Activated naive CD4-positive, alpha-beta T cell treated with anti-CD3 and anti-CD28 coated beads, Interleukin-2, amount 50 U/mL, for 16 hours (primary cell): ENCODE data around the gene UVRAG.

ENCODE experiments used
- DNase-seq: peaks from one replicate; pipeline ENCODE4 v3.0.0-alpha.2; 2020

Gene UVRAG

DNA sequence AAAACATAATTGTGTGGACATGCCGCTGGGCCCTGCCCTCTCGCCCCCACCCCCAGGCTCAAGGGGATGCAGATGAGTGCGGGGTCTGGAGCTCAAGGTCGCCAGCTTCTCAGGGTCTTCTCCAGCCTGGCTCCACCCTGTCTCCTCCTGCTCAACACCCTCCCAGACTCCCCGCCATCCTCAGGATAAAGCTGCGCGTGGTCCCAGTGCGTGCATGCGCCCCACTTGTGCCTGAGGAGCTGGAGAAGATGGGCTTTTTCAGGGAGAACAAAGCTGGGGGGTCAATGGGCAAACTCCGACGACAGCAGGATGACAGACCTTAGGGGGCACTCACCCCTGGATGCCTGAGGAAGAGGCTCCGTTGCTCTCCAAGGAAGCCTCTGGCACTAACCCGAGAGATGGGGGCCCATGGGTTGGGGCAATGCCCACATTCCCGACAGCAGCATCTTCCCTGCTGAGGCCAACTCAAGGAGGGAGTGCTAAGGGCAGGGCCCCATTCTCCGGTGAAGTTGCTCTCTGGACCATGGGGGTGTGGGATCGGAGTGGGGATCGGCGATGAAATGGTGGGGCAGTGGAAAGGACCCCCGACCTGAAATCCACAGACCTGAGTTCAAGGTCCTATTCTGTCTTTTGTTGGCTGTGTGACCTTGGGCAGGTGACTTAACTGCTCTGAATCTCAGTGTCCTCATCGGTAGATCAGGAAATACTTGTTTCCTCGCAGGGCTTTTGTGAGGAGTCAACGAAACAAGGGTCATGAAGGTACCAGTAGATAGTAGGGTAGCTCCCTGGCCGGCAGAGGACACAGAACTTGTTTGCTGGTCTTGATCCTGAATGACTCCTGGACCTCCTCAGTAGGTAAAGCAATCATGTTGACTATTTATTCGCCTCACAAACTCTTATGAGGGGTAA lies 343.6 kb downstream of the UVRAG start:
- no peak for DNase-seq

DNA sequence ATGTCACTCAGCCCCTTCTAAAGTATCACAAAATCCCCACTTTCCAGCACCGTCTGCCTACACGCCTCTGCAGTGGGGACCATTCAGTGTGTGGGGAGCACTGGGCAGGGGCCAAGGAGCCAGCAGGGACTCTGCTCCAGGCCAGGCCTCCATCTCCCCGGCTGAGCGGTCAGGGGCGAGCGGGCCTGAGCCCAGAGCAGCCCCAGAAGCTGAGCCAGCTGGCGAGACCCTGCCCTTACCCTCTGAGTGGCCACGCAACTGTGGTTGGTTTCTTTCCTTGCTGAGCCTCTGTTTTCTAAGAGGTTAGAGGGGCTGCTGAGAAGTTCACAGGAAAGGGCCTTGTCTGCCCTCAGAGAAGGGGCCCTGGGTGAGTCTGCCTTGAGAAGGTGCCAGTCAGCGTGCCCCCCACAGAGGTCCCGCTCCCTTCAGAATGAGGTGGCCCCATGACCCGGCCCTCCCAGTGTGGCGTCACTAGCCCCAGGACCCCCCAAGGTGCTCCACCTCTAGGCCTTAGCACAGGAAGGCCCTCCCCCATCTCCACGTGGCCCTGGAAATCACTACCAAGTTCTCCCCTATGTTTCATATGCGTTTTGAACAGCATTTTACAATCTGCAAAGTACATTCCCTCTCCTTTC lies 344.4 kb downstream of the UVRAG start:
- no peak for DNase-seq

DNA sequence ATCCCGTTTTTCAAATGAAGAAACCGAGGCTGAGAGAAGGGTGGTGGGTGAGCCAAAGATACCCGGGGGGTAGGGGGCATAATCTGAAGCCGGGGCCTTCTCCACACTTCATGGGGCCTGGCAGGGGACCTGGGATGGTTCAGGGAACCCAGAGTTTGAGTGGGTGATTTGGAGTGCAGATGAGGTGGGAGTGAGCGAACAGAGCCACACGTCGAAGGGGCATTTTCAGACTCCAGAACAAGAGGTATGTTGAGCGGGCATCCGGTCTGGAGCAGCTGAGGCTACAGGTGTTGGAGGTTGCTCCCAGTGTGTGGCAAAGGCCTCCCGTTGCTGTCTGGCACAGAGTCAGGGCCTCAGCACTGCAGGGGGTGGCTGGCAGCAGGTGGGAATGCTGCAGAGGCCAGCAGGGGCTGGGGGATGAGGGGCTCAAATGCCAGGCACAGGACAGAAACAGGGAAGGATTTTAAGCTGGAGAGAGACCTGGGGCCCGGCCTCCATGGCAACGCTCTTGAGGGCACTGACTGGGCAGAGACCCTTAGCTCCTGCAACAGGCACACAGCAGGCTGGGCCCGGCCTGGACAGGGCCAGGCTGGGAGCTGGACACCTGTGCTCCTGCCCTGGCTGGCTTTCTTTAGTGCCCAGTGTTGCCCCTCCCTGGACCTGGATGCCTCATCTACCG lies 345.1 kb downstream of the UVRAG start:
- no peak for DNase-seq

DNA sequence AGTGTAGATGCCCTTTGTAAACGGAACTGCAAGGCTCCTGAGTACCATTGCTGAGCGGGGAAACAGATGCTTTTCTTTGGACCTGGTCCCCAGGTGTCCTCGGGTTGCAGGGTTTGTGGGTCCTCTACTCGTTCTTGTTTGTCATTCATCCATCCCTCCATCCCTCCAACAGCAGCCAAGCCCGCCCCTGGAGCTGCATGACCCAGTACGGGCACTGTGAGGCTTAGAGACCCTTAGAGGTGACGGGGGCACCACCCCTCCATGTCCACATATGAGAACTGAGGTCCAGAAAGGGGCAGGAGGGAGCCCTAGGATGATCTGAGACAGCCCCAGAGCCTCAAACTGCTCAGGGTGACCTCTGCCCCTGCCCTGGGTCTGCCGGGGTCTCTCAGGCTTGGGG lies 345.8 kb downstream of the UVRAG start:
- no peak for DNase-seq

DNA sequence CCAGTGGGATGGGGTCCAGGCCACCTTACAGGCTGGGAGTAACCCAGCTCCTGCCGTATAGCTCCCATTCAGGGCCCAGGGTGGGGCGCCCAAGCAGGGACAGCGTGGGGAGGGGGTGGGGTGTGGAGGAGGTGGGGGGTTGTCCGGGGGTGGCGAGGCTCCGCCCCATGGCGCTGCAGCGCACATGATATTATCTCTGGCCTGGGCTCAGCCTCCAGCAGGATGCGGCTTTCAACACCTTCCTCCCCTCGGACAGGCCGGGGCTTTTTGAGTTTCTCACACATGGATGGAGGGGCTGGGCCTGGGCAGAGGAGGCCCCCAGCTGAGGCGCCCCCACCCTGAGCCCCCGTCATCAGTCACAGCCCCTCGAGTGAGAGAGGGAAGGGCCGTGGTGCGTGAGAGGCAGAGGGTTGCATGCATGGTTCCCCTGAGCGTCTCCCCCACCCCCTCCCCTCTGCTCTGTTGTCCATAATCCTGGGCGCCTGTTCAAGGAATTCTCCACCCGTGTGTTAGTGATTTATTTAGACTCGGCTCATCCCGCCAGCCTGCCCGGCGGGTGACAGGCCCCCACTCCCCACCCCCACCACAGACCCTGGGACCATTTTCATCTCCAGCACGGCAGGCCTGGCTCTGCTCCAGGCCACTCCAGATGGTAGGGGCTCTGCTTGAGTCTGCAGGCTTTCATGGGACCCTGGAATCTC lies 346.4 kb downstream of the UVRAG start:
- DNase-seq = no peak

DNA sequence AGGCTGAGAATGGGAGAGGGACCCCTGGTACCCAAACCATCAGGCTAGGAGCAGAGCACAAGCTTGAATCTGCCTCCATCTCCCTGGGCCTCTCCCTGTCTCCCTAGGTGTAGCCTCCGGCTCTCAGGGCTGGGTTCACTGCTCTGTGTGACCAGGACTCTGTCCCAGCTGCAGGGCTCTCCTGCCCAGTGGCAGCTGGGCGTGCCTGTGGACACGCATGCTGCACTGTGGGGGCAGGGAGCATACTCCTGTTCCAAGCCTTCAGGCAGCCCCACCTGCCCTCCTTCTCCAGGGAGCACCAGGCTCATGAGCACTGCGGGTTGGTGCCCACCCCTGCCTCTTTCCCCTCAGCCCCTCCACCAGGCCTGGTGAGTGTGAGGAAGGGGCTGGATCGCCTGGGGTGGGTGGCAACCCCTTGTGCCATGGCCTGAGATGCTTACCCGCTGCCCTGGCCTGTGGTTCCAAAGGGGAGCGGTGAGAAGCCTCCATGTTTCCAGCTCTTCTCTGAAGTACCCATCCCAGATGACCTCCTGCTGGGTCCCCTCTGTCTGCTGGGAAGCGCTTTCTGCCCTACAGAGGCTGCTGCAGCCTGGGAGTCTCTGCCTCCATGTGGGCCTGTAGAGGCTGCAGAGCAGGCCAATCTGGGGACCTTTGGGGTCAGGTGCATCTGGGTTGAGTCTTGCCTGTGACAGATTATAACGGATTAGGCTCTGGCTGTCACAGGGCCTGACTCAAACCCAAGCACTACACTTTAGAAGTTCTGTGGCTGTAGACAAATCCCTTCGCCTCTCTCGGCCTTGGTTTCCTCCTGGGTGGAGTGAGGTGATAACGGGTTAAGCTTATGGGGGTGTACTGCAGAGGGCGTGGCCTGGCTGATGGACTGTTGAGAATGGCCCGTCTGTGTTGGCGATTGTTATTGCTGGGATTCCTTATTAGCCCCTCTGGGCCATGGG lies 347.6 kb downstream of the UVRAG start:
- DNase-seq = no peak

DNA sequence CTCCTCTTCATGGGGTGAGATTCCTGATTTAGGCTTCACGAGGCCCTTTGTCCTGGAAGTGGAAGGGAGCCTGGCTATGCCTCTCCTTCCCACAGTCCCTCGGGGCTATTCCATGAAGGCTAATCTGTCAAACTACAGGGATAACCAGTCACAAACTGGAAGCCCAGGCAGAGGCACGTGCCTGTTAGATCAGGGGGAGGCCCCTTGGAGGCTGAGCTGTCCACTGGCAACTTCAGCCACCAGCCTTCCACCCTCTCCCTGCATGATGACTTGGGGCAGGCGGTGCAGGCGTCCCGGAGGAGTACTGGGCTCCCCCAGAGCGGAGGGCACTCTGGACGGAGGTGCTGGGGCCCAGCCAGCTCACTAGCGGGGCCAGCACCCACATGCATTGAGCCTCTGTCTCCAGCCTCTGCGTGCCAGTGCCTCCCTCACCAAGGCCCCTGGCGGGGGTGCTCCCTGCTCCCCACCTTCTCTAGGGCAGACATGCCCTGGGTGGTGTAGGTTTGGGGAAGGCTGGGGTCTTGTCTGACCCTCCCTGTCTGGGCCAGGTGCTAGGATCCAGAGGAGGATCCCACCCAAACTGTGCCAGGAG lies 348.4 kb downstream of the UVRAG start:
- no peak for DNase-seq

DNA sequence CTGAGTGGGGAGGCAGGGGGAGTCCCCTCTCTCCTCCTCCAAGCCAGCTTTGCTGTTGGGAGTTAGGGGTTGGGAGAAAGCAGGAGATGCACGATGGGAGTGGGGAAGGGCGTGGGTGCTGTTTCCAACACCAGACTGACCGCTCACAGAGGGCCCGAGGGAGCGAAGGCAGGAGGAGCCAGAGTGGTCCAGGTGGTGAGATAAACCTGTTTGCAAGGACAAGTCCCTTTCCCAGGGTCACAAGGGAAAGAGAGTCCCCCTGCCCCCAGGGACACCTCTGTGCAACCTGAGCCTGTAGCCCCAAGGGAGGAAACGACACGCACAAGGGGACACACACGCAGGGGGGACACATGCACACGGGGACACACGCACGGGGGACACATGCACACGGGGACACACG lies 349.1 kb downstream of the UVRAG start:
- no peak for DNase-seq

DNA sequence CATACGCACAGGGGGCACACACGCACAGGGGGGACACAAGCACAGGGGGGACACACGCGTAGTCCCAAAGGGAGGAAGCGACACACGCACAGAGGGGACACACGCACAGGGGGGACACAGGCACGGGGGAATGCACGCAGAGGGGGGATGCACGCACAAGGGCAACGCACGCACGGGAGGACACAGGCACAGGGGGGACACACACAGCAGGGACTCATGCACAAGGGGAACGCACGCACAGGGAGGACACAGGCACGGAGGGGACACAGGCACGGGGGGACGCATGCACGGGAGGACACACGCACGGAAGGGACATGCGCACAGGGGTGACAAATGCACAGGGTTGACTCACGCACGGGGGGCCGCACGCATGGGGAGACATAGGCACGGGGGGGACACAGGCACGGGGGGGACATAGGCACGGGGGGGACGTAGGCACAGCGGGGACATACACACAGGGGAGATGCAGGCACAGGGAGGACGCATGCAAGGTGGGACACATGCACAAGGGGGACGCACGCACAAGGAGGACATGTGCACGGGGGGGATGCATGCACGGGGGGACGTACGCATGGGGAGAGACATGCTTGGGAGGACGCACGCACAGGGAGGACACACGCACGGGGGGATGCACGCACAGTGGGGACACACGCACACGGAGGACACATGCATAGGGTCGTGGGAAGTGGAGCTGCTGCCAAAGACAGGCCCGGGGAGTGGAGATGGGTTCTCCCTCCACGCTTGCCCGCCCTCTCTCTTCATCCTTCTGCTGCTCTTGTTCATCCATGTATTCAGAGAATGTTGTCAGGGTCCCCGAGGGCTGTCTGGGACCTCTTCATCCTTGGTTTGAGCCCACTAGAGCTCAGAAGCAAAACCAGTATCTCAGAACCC lies 350.1 kb downstream of the UVRAG start:
- DNase-seq = no peak

DNA sequence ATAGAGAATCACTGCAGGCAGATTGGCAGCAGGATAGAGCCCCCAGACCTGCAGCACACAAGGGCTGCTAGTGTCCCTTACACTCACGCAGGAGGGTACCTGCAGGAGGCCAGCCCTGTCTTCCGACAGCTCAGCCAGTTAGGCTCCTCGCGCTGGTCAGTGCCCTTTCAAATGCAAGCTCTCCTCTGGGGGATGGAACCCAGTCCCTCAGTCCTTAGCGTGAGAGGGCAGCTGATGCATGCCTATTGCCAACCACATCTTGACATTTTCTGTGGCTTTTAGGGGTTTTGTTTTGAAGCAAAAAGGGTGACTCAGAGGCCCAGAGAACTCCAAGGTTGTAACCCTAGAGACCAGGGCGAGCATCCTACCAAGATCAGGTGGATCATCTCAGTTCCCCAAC lies 351.3 kb downstream of the UVRAG start:
- DNase-seq = no peak

DNA sequence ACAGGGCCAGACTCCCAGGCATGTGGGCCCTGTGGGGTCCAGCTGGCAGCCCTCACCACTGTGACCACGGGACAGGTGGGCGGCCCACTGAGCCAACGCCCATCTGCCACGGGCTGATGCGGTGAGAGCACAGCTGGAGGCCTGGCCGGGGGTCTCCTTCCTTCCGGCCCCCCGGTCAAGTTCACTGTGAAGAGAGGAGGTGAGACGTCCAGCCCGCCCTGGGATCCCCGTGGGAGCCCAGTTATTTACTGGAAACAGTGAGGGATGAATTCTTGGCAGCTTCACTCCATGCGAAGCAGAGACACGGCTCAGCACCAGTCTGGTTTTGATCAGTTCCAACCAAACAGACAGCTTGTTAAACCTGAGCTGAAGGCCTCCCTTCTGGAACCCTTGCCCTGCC lies 352.6 kb downstream of the UVRAG start:
- DNase-seq = no peak

DNA sequence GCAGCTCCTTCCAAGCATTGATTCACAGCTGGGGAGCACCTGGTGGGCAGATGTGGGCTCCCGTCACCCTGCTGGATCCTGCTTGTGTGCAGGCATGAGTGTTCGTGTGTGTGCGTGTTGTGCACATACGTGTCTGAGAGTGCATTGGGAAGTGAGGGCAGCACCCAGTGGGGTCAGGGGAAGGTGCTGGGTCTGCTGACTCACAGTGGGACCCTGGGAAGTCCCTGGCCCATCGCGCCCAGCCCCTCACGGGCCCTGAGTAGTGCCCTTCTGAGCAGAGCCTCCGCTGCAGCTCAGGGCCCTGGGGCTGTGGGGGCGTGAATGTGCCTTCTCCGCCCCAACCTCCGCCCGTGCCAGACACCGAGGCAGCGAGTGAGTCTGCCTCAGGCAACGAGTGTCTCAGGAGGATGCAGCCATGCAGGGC lies 354.5 kb downstream of the UVRAG start:
- no peak for DNase-seq

DNA sequence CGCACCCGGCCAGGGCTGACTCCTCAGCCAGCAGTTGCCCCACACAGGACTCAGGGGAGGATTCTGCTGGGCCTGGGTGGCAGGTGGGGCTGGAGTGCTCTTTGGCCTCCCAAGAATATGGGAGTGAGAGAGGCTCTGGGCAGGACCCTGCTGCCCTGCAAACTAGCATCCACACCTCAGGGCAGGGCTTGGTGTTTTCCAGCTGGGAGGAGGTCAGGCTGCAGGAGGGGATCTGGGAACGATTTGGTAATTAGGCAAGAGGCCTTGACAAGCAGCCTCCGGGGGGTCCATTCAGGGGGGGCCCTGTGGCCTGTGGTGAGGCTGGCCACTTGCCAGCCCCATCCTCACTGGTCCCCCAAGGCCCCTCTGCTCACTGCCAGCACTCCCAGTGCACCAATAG lies 355.5 kb downstream of the UVRAG start:
- no peak for DNase-seq

DNA sequence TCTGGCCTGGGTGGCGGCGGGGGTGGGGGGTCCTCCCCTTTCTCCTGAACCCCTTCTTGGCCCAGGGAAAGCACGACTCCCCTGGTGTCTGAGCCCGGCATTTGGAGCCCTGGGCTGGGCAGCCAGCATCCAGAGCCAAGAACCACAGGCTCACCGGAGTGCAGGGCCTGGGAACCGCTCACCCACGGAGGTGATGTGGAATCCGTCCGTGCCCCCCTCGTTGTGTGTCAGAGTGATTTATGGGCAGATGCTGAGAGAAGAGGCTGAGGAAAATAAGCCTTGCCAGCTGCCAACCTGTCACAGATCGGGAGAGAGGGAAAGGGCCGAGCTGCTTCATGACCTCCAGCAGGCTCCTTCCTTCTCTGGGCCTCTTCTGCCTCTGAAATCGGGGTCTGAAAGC lies 357.6 kb downstream of the UVRAG start:
- no peak for DNase-seq

DNA sequence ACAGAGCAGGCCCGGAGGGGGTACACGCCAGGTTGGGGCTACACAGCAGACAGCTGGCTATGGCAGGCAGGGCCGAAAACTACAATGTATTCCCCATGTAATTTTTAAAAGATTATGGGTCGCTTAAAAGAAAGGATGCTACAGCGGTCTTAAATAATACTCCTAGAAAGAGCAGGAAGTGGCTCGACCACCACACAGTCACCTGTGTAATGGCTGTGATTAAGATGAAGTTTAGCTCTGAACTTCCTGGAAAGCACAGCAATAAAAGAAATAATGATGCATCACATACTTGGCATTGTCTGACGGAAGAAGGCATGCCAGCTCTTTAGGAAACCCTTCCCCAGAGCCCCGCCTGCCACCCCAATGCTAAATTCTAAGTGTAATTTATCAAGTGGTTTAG lies 358.7 kb downstream of the UVRAG start:
- DNase-seq = no peak

DNA sequence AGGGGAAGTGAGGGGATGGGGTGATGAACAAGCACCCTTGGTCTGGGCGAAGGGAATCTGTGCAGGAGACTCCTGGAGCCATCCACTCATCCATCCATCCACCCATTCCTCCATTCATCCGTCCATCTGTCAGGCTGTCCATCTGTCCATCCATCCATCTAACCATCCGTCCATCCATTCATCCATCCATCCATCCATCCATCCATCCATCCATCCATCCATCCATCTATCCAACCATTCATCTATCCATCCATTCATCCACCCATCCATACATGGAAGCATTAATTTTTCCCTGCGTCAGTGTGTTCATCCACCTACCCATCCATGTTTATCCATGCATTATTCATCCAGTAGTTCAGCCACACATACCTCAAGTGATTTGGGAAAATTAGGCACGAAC lies 359.3 kb downstream of the UVRAG start:
- no peak for DNase-seq

DNA sequence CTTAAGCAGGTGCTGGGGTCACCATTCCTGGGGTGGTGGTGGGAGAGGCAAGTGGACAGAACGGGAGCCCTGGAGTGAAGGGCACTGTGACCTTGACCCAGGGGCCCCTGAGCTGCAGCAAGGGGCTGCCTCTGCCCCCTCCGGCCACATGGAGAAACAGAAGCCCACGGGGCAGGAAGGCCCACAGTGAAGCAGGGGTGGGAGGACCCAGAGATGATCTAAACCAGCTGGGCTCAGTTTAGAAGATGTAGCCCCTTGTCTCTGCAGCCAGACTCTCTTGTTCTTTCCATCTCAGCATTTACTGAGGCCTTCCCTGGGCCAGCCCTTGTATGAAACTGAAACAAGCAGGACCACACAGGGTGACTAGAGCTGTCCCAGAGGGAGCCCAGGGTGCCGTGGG lies 360.8 kb downstream of the UVRAG start:
- no peak for DNase-seq

DNA sequence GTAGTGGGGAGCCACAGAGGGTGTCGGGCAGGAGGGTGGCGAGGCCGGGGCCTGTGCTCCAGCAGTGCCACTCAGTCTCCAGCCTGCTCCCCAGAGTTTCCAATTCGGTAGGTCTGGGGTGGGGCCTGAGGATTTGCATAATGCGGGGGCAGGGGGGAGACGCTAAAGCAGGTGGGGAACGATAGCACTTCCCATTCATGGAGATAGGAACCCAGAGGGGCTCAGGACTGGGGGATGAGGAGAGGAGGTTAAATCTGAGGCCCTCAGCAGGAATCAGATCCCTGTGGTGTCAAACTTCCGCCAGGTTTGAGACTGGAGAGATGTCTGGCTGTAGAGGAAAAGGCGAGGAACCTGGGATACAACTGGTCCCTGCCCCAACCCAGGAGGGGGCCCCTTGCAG lies 361.5 kb downstream of the UVRAG start:
- DNase-seq = no peak

DNA sequence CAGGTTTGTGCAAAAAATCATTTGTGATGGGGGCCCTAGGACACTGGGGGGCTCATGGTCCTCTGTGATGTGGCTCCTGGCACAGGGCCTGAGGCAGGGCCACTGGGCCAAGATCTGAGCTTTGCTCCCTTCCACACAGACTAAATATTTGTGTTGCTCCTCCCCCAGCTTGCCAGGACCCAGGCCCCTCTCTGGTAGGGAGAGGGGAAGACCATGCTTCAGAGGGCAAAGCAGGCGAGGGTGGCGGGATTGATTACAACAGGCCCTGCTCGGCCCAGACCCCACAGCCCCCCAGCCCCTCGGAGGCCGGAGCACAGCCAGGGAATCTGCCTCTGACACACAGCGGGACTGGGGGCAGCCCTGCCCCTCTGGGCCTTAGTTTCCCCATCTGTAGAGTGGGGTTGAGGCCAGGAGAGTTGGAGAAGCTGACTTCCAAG lies 362.3 kb downstream of the UVRAG start:
- DNase-seq = no peak

DNA sequence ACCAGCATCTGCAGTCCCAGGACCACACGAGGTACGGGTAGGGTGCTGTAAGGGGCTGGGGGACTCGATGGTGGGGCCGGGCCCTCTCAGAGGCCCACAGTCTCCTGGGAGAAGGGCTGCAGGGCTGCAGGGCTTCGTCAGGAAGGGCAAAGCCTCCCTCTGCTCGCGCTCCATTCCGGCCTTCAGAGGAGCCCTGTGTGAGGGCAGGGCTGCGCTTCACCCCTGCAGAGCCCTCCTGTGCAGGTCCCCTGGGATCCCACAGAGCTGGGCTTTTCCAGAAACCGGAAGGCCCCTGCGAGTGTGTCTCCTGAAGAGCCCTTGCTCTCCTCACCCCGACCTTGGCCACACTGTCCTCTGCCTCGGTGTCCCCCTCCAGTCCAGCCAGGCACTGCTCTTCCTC lies 364.1 kb downstream of the UVRAG start:
- DNase-seq = no peak

DNA sequence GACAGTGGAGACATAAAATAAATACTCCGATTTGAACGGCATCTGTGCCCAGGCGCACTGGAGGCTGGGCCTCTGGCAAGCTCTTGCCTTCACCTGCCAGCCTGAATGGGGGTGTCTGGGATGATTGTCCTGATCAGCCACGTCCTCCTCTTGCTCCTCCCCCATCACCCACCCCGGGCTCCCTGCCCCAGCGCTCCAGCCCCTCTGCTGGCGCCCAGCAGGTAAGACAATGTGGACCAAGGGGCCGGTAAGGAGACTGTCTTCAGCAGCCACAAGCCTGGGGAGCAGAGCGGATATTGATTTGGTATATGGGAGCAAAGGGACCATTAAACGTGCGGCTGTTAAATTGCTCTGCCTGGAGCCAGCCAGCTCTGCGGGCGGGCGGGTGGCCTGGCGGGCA lies 366.4 kb downstream of the UVRAG start:
- no peak for DNase-seq
